ENCODE data around the gene FBXW4. TPM values are rescaled to one million over a fixed set of nuclear protein-coding genes. Genes with fewer than 3 reads are reported as not detected.

Gene FBXW4
- polyA plus RNA-seq, 1 of the 3 experiments (the other 2 are of a cell fraction): 27.6 TPM

DNA sequence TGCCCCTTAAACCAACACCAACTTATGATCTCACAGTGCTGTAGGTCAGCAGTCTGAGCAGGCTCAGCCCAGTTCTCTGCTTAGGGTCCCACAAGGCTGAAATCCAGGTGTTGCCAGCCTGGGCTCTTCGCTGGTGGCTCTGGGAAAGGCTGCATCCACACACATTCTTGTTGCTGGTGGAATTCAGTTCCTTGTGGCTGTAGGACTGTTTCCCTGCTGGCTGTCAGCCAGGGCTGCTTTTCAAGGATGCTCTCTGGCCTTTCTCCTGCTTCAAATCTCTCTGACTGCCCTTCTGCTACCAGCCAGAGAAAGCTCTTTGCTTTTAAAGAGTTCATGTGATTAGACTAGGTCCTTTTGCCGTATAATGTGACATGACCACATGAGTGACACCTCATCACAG is 122.2 kb downstream of the FBXW4 start:
- 74% methylated on average over 2 of the region's 2 CpGs for WGBS (ENCODE audit: low lambda C conversion rate)
- ChIA-PET CTCF (interaction anchor here (1.0 to 9.1 kb wide), 7 partner anchors 12 to 415 kb away, joined by 3 to 164 read pairs (median 5); partner anchors contain the start of genes DPCD and POLL), POLR2A (no interaction called here)

DNA sequence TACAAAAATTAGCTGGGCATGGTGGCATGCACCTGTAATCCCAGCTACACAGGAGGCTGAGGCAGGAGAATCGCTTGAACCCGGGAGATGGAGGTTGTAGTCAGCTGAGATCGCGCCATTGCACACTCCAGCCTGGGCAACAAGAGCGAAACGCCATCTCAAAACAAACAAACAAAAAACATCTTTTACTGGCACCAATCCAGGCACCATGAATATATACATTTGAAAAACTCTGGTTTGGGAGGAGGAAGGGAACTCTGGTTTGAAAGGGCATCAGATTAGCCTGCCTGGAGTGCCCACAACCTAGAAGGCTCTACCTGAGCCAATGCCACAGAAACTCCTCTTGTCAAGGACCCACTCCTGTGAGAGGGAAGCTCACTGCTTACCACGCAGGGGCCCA is 122.8 kb downstream of the FBXW4 start:
- H3K36me3 ChIP-seq (replicated peaks in 1 of 2; ENCODE audit: control insufficient read depth in 1 of 2, insufficient read depth in 2 of 2, low read length in 1 of 2): no peaks in the 10 kb centered on the region
- TF ChIP-seq SIN3A (IDR thresholded peaks at IDR 0.05; ENCODE audit: borderline replicate concordance, low read depth, low read length): no peak
- no peak for TF ChIP-seq RFX5 (IDR thresholded peaks at IDR 0.05; ENCODE audit: low read length)
- TF ChIP-seq, protein P1, sequence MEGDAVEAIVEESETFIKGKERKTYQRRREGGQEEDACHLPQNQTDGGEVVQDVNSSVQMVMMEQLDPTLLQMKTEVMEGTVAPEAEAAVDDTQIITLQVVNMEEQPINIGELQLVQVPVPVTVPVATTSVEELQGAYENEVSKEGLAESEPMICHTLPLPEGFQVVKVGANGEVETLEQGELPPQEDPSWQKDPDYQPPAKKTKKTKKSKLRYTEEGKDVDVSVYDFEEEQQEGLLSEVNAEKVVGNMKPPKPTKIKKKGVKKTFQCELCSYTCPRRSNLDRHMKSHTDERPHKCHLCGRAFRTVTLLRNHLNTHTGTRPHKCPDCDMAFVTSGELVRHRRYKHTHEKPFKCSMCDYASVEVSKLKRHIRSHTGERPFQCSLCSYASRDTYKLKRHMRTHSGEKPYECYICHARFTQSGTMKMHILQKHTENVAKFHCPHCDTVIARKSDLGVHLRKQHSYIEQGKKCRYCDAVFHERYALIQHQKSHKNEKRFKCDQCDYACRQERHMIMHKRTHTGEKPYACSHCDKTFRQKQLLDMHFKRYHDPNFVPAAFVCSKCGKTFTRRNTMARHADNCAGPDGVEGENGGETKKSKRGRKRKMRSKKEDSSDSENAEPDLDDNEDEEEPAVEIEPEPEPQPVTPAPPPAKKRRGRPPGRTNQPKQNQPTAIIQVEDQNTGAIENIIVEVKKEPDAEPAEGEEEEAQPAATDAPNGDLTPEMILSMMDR (IDR thresholded peaks at IDR 0.05): no peak
- no peak for TF ChIP-seq YY1 (IDR thresholded peaks at IDR 0.05; ENCODE audit: low read depth)
- TF ChIP-seq FOXJ3 (CRISPR knock-in tag; IDR thresholded peaks at IDR 0.05): no peak
- TF ChIP-seq, protein P2, sequence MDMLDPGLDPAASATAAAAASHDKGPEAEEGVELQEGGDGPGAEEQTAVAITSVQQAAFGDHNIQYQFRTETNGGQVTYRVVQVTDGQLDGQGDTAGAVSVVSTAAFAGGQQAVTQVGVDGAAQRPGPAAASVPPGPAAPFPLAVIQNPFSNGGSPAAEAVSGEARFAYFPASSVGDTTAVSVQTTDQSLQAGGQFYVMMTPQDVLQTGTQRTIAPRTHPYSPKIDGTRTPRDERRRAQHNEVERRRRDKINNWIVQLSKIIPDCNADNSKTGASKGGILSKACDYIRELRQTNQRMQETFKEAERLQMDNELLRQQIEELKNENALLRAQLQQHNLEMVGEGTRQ (IDR thresholded peaks at IDR 0.05; ENCODE audit: borderline replicate concordance, low read depth, low read length): no peak
- H3K9me3 ChIP-seq: no peaks in the 10 kb centered on the region
- no peaks in the 10 kb centered on the region for H4K20me1 ChIP-seq (ENCODE audit: insufficient read depth)
- H3K9me2 ChIP-seq: no peaks in the 10 kb centered on the region
- CTCF ChIA-PET: interaction anchor here (1.0 to 9.1 kb wide), 10 partner anchors 13 to 362 kb away, joined by 3 to 164 read pairs (median 27); partner anchors contain the start of genes DPCD and POLL
- peaks cover 0 to 18% of the 10 kb centered on the region in 2 experiments; a peak in 1 of 4 replicates for H3K4me1 ChIP-seq (ENCODE audit: control insufficient read depth in 1 of 2, insufficient read depth in 2 of 2, low read depth in 1 of 2, low read length in 1 of 2)
- H3K79me2 ChIP-seq (ENCODE audit: insufficient read depth): no peaks in the 10 kb centered on the region
- WGBS (ENCODE audit: low lambda C conversion rate): 97% methylated on average over 7 of the region's 7 CpGs
- H3K4me3 ChIP-seq (ENCODE audit: low read depth in 2 of 2, low read length in 1 of 2): no peak overlapping the region
- H3K27me3 ChIP-seq (ENCODE audit: insufficient read depth): no peaks in the 10 kb centered on the region
- no peak overlapping the region for H3K4me2 ChIP-seq
- no peak for DNase-seq
- no peaks in the 10 kb centered on the region for H3F3A ChIP-seq (replicated peaks; ENCODE audit: insufficient read depth)
- no peak overlapping the region for H2AFZ ChIP-seq (ENCODE audit: low read depth)
- H3K9ac ChIP-seq: no peak overlapping the region
- no peak overlapping the region for H3K27ac ChIP-seq (ENCODE audit: low read depth in 2 of 2, low read length in 1 of 2)
- POLR2A ChIA-PET: interaction anchor here (1.0 to 2.2 kb wide), 2 partner anchors 11 to 358 kb away, joined by 3 to 7 read pairs; no protein-coding TSS in a partner anchor

More for the DNA sequence above, 122.2 kb downstream of the FBXW4 start:
- Histone ChIP-seq H3K9me2 (no peaks in the 10 kb centered on the region), H3K4me2 (no peak overlapping the region), H3F3A (replicated peaks; ENCODE audit: insufficient read depth) (no peaks in the 10 kb centered on the region), H3K27me3 (ENCODE audit: insufficient read depth) (no peaks in the 10 kb centered on the region), H3K79me2 (ENCODE audit: insufficient read depth) (no peaks in the 10 kb centered on the region), H4K20me1 (ENCODE audit: insufficient read depth) (no peaks in the 10 kb centered on the region), H3K27ac (ENCODE audit: low read depth in 2 of 2, low read length in 1 of 2) (no peak overlapping the region), H3K4me1 (ENCODE audit: control insufficient read depth in 1 of 2, insufficient read depth in 2 of 2, low read depth in 1 of 2, low read length in 1 of 2) (peaks cover 0 to 18% of the 10 kb centered on the region in 2 experiments; a peak in 1 of 4 replicates), H3K9ac (no peak overlapping the region), H3K4me3 (ENCODE audit: low read depth in 2 of 2, low read length in 1 of 2) (no peak overlapping the region; a peak in 1 of 4 replicates), H3K36me3 (replicated peaks in 1 of 2; ENCODE audit: control insufficient read depth in 1 of 2, insufficient read depth in 2 of 2, low read length in 1 of 2) (no peaks in the 10 kb centered on the region), H2AFZ (ENCODE audit: low read depth) (no peak overlapping the region), H3K9me3 (no peaks in the 10 kb centered on the region)
- no peak for DNase-seq
- no peak for TF ChIP-seq JUND (IDR thresholded peaks at IDR 0.05)
- TF ChIP-seq, protein P3, sequence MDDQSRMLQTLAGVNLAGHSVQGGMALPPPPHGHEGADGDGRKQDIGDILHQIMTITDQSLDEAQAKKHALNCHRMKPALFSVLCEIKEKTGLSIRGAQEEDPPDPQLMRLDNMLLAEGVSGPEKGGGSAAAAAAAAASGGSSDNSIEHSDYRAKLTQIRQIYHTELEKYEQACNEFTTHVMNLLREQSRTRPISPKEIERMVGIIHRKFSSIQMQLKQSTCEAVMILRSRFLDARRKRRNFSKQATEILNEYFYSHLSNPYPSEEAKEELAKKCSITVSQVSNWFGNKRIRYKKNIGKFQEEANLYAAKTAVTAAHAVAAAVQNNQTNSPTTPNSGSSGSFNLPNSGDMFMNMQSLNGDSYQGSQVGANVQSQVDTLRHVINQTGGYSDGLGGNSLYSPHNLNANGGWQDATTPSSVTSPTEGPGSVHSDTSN (IDR thresholded peaks at IDR 0.05): no peak
